WTC11 (cell line): ENCODE results near the gene EFCAB12.
"Not testable (repeated sequence)": the region's sequence is repeated elsewhere in the genome, so short reads cannot be mapped to it uniquely, and the experiment has no call there.

Experiments used
- ATF1 ChIP-seq: sonication (generic); formaldehyde crosslinking; IDR thresholded peaks from 2 replicates; pipeline ENCODE4 v1.8.1; 2023; ENCODE audit warnings: mild to moderate bottlenecking, moderate library complexity, missing genetic modification reagents
- FOXK1 ChIP-seq: sonication (generic); formaldehyde crosslinking; IDR thresholded peaks from 2 replicates; pipeline ENCODE4 v1.8.0; 2022; ENCODE audit warnings: mild to moderate bottlenecking, moderate library complexity, missing genetic modification reagents
- JUN ChIP-seq: sonication (generic); formaldehyde crosslinking; IDR thresholded peaks from 2 replicates; pipeline ENCODE4 v1.8.0; 2023; ENCODE audit warnings: mild to moderate bottlenecking, missing genetic modification reagents
- TCF7 ChIP-seq: sonication (generic); formaldehyde crosslinking; IDR thresholded peaks from 2 replicates; pipeline ENCODE4 v1.8.0; 2022; ENCODE audit warnings: mild to moderate bottlenecking, low read depth, missing genetic modification reagents, moderate library complexity
- ZNF263 ChIP-seq: sonication (generic); formaldehyde crosslinking; IDR thresholded peaks from 2 replicates; pipeline ENCODE4 v1.8.1; 2022; ENCODE audit warnings: low read depth, mild to moderate bottlenecking, moderate library complexity, missing genetic modification reagents
- ZNF396 ChIP-seq: fragments of 250-450 bp; sonication (Bioruptor Pico); IDR thresholded peaks from 2 replicates; pipeline ENCODE4 v1.8.0; 2021; ENCODE audit warnings: mild to moderate bottlenecking, moderate library complexity, borderline replicate concordance
- TF ChIP-seq, protein P1 (sequence below): fragments of 200-600 bp; IDR thresholded peaks from 2 replicates; pipeline ENCODE4 v1.8.0; 2022; ENCODE audit warnings: antibody characterized with exemption
- TF ChIP-seq, protein P2 (sequence below): fragments of 250-450 bp; sonication (Bioruptor Pico); IDR thresholded peaks from 2 replicates; pipeline ENCODE4 v1.9.0; 2021; ENCODE audit warnings: mild to moderate bottlenecking
- TF ChIP-seq, protein P3 (sequence below): sonication (generic); formaldehyde crosslinking; IDR thresholded peaks from 2 replicates; pipeline ENCODE4 v1.8.1; 2023; ENCODE audit warnings: mild to moderate bottlenecking, missing genetic modification reagents, borderline replicate concordance
- TF ChIP-seq, protein P4 (sequence below): sonication (generic); formaldehyde crosslinking; IDR thresholded peaks from 2 replicates; pipeline ENCODE4 v1.8.1; 2022; ENCODE audit warnings: missing genetic modification reagents, borderline replicate concordance
- TF ChIP-seq, protein P5 (sequence below): sonication (generic); formaldehyde crosslinking; IDR thresholded peaks from 2 replicates; pipeline ENCODE4 v1.8.1; 2023; ENCODE audit warnings: mild to moderate bottlenecking, missing genetic modification reagents

DNA sequence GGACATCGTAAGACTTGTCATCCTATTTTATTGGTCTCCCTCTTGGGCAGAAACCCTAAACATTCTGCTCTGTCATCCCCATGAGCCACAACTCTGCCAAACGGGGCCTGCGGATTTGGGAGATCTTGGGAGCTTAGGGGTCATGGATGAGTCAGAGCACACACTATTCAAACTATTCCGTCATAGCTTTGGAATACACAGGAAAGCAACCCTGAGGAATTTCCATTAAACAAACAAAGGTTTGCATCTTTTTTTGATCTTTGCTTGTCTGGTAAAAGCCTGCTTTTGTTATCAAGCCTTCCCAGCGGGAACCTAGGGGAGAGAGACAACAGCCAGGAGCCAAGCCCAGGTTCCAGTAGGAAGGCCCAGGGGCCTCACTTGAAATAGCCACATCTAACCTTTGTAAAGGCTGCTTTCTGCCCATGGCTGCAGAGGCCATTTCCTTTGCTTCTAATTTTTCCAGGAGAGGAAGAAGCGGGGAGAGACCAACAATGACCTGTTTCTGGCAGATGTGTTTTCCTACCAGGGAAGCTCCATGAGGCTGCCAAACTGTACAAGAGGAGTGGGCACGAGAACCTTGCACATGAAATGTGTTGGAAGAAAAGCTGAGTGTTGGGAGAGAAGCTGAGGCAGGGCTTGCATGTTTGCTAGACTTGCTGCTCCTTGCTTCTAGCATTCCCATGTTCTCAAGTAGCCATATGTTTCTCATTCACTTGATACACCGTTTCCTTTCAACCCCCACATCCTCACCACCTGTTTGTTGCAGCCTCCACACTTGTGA, 39.5 kb downstream of the EFCAB12 start:
- TF ChIP-seq, protein P1, sequence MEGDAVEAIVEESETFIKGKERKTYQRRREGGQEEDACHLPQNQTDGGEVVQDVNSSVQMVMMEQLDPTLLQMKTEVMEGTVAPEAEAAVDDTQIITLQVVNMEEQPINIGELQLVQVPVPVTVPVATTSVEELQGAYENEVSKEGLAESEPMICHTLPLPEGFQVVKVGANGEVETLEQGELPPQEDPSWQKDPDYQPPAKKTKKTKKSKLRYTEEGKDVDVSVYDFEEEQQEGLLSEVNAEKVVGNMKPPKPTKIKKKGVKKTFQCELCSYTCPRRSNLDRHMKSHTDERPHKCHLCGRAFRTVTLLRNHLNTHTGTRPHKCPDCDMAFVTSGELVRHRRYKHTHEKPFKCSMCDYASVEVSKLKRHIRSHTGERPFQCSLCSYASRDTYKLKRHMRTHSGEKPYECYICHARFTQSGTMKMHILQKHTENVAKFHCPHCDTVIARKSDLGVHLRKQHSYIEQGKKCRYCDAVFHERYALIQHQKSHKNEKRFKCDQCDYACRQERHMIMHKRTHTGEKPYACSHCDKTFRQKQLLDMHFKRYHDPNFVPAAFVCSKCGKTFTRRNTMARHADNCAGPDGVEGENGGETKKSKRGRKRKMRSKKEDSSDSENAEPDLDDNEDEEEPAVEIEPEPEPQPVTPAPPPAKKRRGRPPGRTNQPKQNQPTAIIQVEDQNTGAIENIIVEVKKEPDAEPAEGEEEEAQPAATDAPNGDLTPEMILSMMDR: not testable (repeated sequence)
- TF ChIP-seq, protein P2, sequence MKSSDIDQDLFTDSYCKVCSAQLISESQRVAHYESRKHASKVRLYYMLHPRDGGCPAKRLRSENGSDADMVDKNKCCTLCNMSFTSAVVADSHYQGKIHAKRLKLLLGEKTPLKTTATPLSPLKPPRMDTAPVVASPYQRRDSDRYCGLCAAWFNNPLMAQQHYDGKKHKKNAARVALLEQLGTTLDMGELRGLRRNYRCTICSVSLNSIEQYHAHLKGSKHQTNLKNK (CRISPR knock-in tag): not testable (repeated sequence)
- TF ChIP-seq, protein P3, sequence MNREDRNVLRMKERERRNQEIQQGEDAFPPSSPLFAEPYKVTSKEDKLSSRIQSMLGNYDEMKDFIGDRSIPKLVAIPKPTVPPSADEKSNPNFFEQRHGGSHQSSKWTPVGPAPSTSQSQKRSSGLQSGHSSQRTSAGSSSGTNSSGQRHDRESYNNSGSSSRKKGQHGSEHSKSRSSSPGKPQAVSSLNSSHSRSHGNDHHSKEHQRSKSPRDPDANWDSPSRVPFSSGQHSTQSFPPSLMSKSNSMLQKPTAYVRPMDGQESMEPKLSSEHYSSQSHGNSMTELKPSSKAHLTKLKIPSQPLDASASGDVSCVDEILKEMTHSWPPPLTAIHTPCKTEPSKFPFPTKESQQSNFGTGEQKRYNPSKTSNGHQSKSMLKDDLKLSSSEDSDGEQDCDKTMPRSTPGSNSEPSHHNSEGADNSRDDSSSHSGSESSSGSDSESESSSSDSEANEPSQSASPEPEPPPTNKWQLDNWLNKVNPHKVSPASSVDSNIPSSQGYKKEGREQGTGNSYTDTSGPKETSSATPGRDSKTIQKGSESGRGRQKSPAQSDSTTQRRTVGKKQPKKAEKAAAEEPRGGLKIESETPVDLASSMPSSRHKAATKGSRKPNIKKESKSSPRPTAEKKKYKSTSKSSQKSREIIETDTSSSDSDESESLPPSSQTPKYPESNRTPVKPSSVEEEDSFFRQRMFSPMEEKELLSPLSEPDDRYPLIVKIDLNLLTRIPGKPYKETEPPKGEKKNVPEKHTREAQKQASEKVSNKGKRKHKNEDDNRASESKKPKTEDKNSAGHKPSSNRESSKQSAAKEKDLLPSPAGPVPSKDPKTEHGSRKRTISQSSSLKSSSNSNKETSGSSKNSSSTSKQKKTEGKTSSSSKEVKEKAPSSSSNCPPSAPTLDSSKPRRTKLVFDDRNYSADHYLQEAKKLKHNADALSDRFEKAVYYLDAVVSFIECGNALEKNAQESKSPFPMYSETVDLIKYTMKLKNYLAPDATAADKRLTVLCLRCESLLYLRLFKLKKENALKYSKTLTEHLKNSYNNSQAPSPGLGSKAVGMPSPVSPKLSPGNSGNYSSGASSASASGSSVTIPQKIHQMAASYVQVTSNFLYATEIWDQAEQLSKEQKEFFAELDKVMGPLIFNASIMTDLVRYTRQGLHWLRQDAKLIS (CRISPR knock-in tag): not testable (repeated sequence)
- TF ChIP-seq TCF7, ZNF263, JUN, ZNF396, ATF1, FOXK1 (CRISPR knock-in tag): not testable (repeated sequence)
- TF ChIP-seq, protein P4, sequence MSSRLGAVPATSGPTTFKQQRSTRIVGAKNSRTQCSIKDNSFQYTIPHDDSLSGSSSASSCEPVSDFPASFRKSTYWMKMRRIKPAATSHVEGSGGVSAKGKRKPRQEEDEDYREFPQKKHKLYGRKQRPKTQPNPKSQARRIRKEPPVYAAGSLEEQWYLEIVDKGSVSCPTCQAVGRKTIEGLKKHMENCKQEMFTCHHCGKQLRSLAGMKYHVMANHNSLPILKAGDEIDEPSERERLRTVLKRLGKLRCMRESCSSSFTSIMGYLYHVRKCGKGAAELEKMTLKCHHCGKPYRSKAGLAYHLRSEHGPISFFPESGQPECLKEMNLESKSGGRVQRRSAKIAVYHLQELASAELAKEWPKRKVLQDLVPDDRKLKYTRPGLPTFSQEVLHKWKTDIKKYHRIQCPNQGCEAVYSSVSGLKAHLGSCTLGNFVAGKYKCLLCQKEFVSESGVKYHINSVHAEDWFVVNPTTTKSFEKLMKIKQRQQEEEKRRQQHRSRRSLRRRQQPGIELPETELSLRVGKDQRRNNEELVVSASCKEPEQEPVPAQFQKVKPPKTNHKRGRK (CRISPR knock-in tag): not testable (repeated sequence)
- TF ChIP-seq, protein P5, sequence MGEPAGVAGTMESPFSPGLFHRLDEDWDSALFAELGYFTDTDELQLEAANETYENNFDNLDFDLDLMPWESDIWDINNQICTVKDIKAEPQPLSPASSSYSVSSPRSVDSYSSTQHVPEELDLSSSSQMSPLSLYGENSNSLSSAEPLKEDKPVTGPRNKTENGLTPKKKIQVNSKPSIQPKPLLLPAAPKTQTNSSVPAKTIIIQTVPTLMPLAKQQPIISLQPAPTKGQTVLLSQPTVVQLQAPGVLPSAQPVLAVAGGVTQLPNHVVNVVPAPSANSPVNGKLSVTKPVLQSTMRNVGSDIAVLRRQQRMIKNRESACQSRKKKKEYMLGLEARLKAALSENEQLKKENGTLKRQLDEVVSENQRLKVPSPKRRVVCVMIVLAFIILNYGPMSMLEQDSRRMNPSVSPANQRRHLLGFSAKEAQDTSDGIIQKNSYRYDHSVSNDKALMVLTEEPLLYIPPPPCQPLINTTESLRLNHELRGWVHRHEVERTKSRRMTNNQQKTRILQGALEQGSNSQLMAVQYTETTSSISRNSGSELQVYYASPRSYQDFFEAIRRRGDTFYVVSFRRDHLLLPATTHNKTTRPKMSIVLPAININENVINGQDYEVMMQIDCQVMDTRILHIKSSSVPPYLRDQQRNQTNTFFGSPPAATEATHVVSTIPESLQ (CRISPR knock-in tag): not testable (repeated sequence)
